ENCODE measurements around the gene CHCHD6.

GRCh38 chr3:126663257-126663656 lies 40.8 kb upstream of the CHCHD6 start:
- TF ChIP-seq EP300 (IDR thresholded peaks at IDR 0.05) = no peak
- no peak for TF ChIP-seq CTCF (IDR thresholded peaks at IDR 0.05)
- no peak for TF ChIP-seq POLR2A (IDR thresholded peaks at IDR 0.05)
